Caco-2 (cell line): Measurements from ENCODE around the gene PPP4R1. TPM values are rescaled to one million over a fixed set of nuclear protein-coding genes. Genes with fewer than 3 reads are reported as not detected.

Experiments
- BruUV-seq: library from RNA; stranded (reverse); fragments of 400-500 nt; replicated peaks from 2 replicates; lab custom pipeline; 2021; lab: Mats Ljungman, UMichigan
- CTCF ChIA-PET: fragments of 300-600 bp; sonication (Branson Sonifier 250); formaldehyde crosslinking; loops from one replicate; lab custom pipeline; 2022; ENCODE audit warnings: antibody characterized with exemption; lab: Charles Lee
- POLR2A ChIA-PET: fragments of 300-600 bp; sonication (Branson Sonifier 250); formaldehyde crosslinking; loops from one replicate; lab custom pipeline; 2022; ENCODE audit warnings: antibody characterized with exemption; lab: Charles Lee
- DNase-seq, 2 experiments: peaks; one replicate each; pipeline versions ENCODE4 v3.0.0 to v3.0.0-alpha.2; 2020 to 2022
- H3K27me3 ChIP-seq: replicated peaks from 2 replicates; pipeline ENCODE4 v1.6.0; 2011; ENCODE audit warnings: low read length; ENCODE audit not compliant: control insufficient read depth, insufficient read depth
- H3K36me3 ChIP-seq: 2 replicates; pipeline ENCODE4 v1.5.1; 2011; ENCODE audit warnings: low read length; ENCODE audit not compliant: control insufficient read depth, insufficient read depth
- H3K4me1 ChIP-seq: fragments of 250-450 bp; sonication (Bioruptor Pico); 2 replicates; pipeline ENCODE4 v1.5.1; 2020; ENCODE audit warnings: mild to moderate bottlenecking
- H3K4me3 ChIP-seq: 2 replicates; pipeline ENCODE4 v1.5.1; 2011; ENCODE audit warnings: low read depth, mild to moderate bottlenecking, control low read depth, low read length
- H3K9me3 ChIP-seq: fragments of 250-450 bp; sonication (Bioruptor Pico); 2 replicates; pipeline ENCODE4 v1.5.1; 2020; ENCODE audit warnings: mild to moderate bottlenecking, moderate library complexity
- H3K27ac Mint-ChIP-seq: one replicate; pipeline ENCODE4 v1.8.0; 2022; ENCODE audit warnings: mixed read lengths; ENCODE audit not compliant: unreplicated experiment
- H3K27me3 Mint-ChIP-seq: one replicate; pipeline ENCODE4 v1.8.0; 2022; ENCODE audit warnings: mixed read lengths; ENCODE audit not compliant: insufficient read depth, unreplicated experiment
- H3K36me3 Mint-ChIP-seq: one replicate; pipeline ENCODE4 v1.8.0; 2022; ENCODE audit warnings: mild to moderate bottlenecking, mixed read lengths; ENCODE audit not compliant: insufficient read depth, unreplicated experiment
- H3K4me1 Mint-ChIP-seq: one replicate; pipeline ENCODE4 v1.8.0; 2022; ENCODE audit warnings: low read depth, mixed read lengths; ENCODE audit not compliant: unreplicated experiment
- H3K4me3 Mint-ChIP-seq: one replicate; pipeline ENCODE4 v1.8.0; 2022; ENCODE audit warnings: mild to moderate bottlenecking, moderate library complexity, mixed read lengths; ENCODE audit not compliant: unreplicated experiment
- H3K9me3 Mint-ChIP-seq: one replicate; pipeline ENCODE4 v1.8.0; 2022; ENCODE audit warnings: mixed read lengths; ENCODE audit not compliant: unreplicated experiment
- CTCF ChIP-seq, 2 experiments: fragments of 200-600 bp in 1 of 2; IDR thresholded peaks; 1 replicate in 1 of 2; 2 replicates in 1 of 2; pipeline versions ENCODE4 v1.5.1 to v1.8.0; 2011 to 2022; ENCODE audit warnings: antibody characterized with exemption in 1 of 2, control low read depth in 1 of 2, inconsistent platforms in 1 of 2, low read depth in 1 of 2, low read length in 1 of 2, mild to moderate bottlenecking in 1 of 2, moderate library complexity in 1 of 2; ENCODE audit not compliant: insufficient read depth in 1 of 2, severe bottlenecking in 1 of 2, unreplicated experiment in 1 of 2
- intact Hi-C: fragments of 100-400 bp; cut with micrococcal nuclease; formaldehyde crosslinking; loops from one replicate; pipeline ENCODE4 v1.10.0; 2022; ENCODE audit not compliant: unreplicated experiment
- total RNA-seq: library from RNA; stranded (reverse); gene quantifications from 2 replicates; pipeline ENCODE4 v1.2.3, GENCODE V29; 2022

PPP4R1 gene
- total RNA-seq, 1 experiment from 2014 or later, result 96.6 TPM

GRCh38 chr18:9575558-9575957 is 38.8 kb downstream of the PPP4R1 start:
- CTCF ChIA-PET, result interaction anchor here (0.5 to 2.1 kb wide), 16 partner anchors 13 to 944 kb away, joined by 3 to 24 read pairs (median 3); no protein-coding TSS in a partner anchor
- no TSS peak for BruUV-seq
- H3K36me3 Mint-ChIP-seq, result peaks cover 29% of the 10 kb centered on the region
- no peaks in the 10 kb centered on the region for H3K9me3 ChIP-seq
- no peaks in the 10 kb centered on the region for H3K27me3 Mint-ChIP-seq
- peak; percentile 73 to 74 for DNase-seq
- no peaks in the 10 kb centered on the region for H3K4me1 ChIP-seq
- H3K4me1 Mint-ChIP-seq, result peaks cover 4% of the 10 kb centered on the region
- POLR2A ChIA-PET, result interaction anchor here (1.0 kb wide), 1 partner anchor 98 kb away, joined by 8 read pairs; no protein-coding TSS in a partner anchor
- H3K27me3 ChIP-seq, result no peaks in the 10 kb centered on the region
- no peak overlapping the region for H3K4me3 Mint-ChIP-seq
- H3K4me3 ChIP-seq, result no peak overlapping the region
- no peaks in the 10 kb centered on the region for H3K9me3 Mint-ChIP-seq
- no peak overlapping the region for H3K27ac Mint-ChIP-seq
- intact Hi-C loops, result loop anchor here (1.0 to 10.0 kb wide), 6 partner anchors 37 to 379 kb away; no protein-coding TSS in a partner anchor
- H3K36me3 ChIP-seq, result no peaks in the 10 kb centered on the region; the same call in none of the 2 replicates
- TF ChIP-seq CTCF (IDR thresholded peaks at IDR 0.05; ENCODE audit: insufficient read depth in 1 of 2, low read depth in 1 of 2, low read length in 1 of 2, severe bottlenecking in 1 of 2, unreplicated experiment in 1 of 2), result peak; percentile 72 to 83

GRCh38 chr18:9574473-9575115 is 39.8 kb downstream of the PPP4R1 start:
- Histone ChIP-seq H3K9me3 (no peaks in the 10 kb centered on the region), H3K27me3 (no peaks in the 10 kb centered on the region), H3K4me1 (no peaks in the 10 kb centered on the region), H3K4me3 (no peak overlapping the region), H3K36me3 (no peaks in the 10 kb centered on the region; the same call in 1 of the 2 replicates)
- H3K9me3 Mint-ChIP-seq, result no peaks in the 10 kb centered on the region
- no peak for DNase-seq
- ChIA-PET POLR2A (no interaction called here), CTCF (interaction anchor here (0.6 to 2.1 kb wide), 4 partner anchors 87 to 148 kb away, joined by 3 to 24 read pairs (median 22); no protein-coding TSS in a partner anchor)
- peaks cover 36% of the 10 kb centered on the region for H3K36me3 Mint-ChIP-seq
- H3K27me3 Mint-ChIP-seq, result no peaks in the 10 kb centered on the region
- no peak for TF ChIP-seq CTCF (IDR thresholded peaks at IDR 0.05; ENCODE audit: insufficient read depth in 1 of 2, low read depth in 1 of 2, low read length in 1 of 2, severe bottlenecking in 1 of 2, unreplicated experiment in 1 of 2)
- intact Hi-C loops, result loop anchor here (1.0 to 10.0 kb wide), 6 partner anchors 38 to 380 kb away; no protein-coding TSS in a partner anchor
- H3K27ac Mint-ChIP-seq, result no peak overlapping the region
- H3K4me1 Mint-ChIP-seq, result peaks cover 4% of the 10 kb centered on the region
- H3K4me3 Mint-ChIP-seq, result no peak overlapping the region
- BruUV-seq, result no TSS peak

- no peak overlapping the region for H3K4me3 ChIP-seq
- H3K4me3 Mint-ChIP-seq, result no peak overlapping the region
- no peaks in the 10 kb centered on the region for H3K27me3 Mint-ChIP-seq
- intact Hi-C loops, result loop anchor here (10.0 kb wide), 1 partner anchor 383 kb away; no protein-coding TSS in a partner anchor
- POLR2A ChIA-PET, result no interaction called here
- no peaks in the 10 kb centered on the region; the same call in 1 of the 2 replicates for H3K36me3 ChIP-seq
- no peaks in the 10 kb centered on the region for H3K4me1 ChIP-seq
- H3K36me3 Mint-ChIP-seq, result peaks cover 50% of the 10 kb centered on the region
- CTCF ChIA-PET, result no interaction called here
- no peaks in the 10 kb centered on the region for H3K27me3 ChIP-seq
- H3K27ac Mint-ChIP-seq, result no peak overlapping the region
- no peaks in the 10 kb centered on the region for H3K9me3 ChIP-seq
- H3K4me1 Mint-ChIP-seq, result peaks cover 4% of the 10 kb centered on the region
- BruUV-seq, result no TSS peak
- H3K9me3 Mint-ChIP-seq, result no peaks in the 10 kb centered on the region
- DNase-seq, result no peak
- no peak for TF ChIP-seq CTCF (IDR thresholded peaks at IDR 0.05; ENCODE audit: insufficient read depth in 1 of 2, low read depth in 1 of 2, low read length in 1 of 2, severe bottlenecking in 1 of 2, unreplicated experiment in 1 of 2)
Observed at GRCh38 chr18:9571546-9571945, 42.8 kb downstream of the PPP4R1 start.
